ENCODE data around the gene FAM124B. TPM values are rescaled to one million over a fixed set of nuclear protein-coding genes. Genes with fewer than 3 reads are reported as not detected.
A peak's percentile ranks its signal among the peaks of the same experiment; 100 is the strongest.

FAM124B gene
- total RNA-seq (1 to 10 TPM in 1 of 2 donors, under 1 TPM in 1; 0.42 to 2.5 TPM), polyA plus RNA-seq (under 1 TPM; 0.30 to 0.42 TPM)

GRCh38 chr2:224401641-224402342, at the start of gene FAM124B:
TSS of gene FAM124B (minus strand) at chr2:224402107. CDS start at chr2:224401768, 339 bp downstream.
- H3K36me3 ChIP-seq (ENCODE audit: control insufficient read depth in 4 of 4, insufficient read depth in 3 of 4, low read depth in 1 of 4, low read length in 3 of 4): no peaks in the 10 kb centered on the region
- H3K27me3 ChIP-seq (ENCODE audit: control insufficient read depth in 4 of 4, insufficient read depth in 4 of 4, low read length in 3 of 4): no peaks in the 10 kb centered on the region
- peak; percentile 49 for TF ChIP-seq MAX (IDR thresholded peaks at IDR 0.05)
- no peak for TF ChIP-seq RAD21 (IDR thresholded peaks at IDR 0.05)
- TF ChIP-seq NR2F2 (IDR thresholded peaks at IDR 0.05): peak; percentile 64
- peak; percentile 47 to 62 for TF ChIP-seq HNF4A (conservative IDR thresholded peaks at IDR 0.05)
- TF ChIP-seq YY1 (IDR thresholded peaks at IDR 0.05): peak; percentile 57
- no peak for TF ChIP-seq HNF4G (IDR thresholded peaks at IDR 0.05)
- no peak for TF ChIP-seq ATF3 (IDR thresholded peaks at IDR 0.05)
- no peak for TF ChIP-seq ZBTB33 (IDR thresholded peaks at IDR 0.05)
- TF ChIP-seq JUND (IDR thresholded peaks at IDR 0.05): peak in 1 of 2 donors; percentile 12
- TF ChIP-seq RXRA (IDR thresholded peaks at IDR 0.05): peak in 1 of 2 donors; percentile 9
- no peak for TF ChIP-seq TAF1 (conservative IDR thresholded peaks at IDR 0.05)
- peaks cover 0 to 14% (median 12%) of the 10 kb centered on the region in 4 donors for H3K4me1 ChIP-seq (ENCODE audit: control insufficient read depth in 4 of 4, insufficient read depth in 4 of 4, low read length in 3 of 4)
- H3K9me3 ChIP-seq (ENCODE audit: control insufficient read depth in 4 of 4, low read length in 3 of 4): no peaks in the 10 kb centered on the region
- peak within 1 kb of the TSS; percentile 26 to 73 (median 55) for H3K4me3 ChIP-seq (ENCODE audit: low read depth in 1 of 3, low read length in 3 of 3)
- DNase-seq (ENCODE audit: low spot score): peak; percentile 44
- 59% methylated on average over 19 of the region's 19 CpGs for WGBS
- peak within 1 kb of the TSS; percentile 3 to 39 for H3K27ac ChIP-seq (ENCODE audit: low read depth in 1 of 2, low read length in 2 of 2)
- H3K9ac ChIP-seq (ENCODE audit: low read depth in 1 of 2, low read length in 2 of 2): no peak within 1 kb of the TSS

GRCh38 chr2:224449212-224450147, 47.6 kb upstream of the FAM124B start:
- Histone ChIP-seq H3K27me3 (ENCODE audit: control insufficient read depth in 4 of 4, insufficient read depth in 4 of 4, low read length in 3 of 4) (no peaks in the 10 kb centered on the region), H3K9ac (ENCODE audit: low read depth in 1 of 2, low read length in 2 of 2) (peak overlapping the region in 1 of 2 donors; percentile 73), H3K36me3 (ENCODE audit: control insufficient read depth in 4 of 4, insufficient read depth in 3 of 4, low read depth in 1 of 4, low read length in 3 of 4) (no peaks in the 10 kb centered on the region), H3K27ac (ENCODE audit: low read depth in 1 of 2, low read length in 2 of 2) (peak overlapping the region; percentile 55 to 82), H3K9me3 (ENCODE audit: control insufficient read depth in 4 of 4, low read length in 3 of 4) (no peaks in the 10 kb centered on the region), H3K4me1 (ENCODE audit: control insufficient read depth in 4 of 4, insufficient read depth in 4 of 4, low read length in 3 of 4) (peaks cover 0 to 17% (median 11%) of the 10 kb centered on the region in 4 donors), H3K4me3 (ENCODE audit: low read depth in 1 of 3, low read length in 3 of 3) (peak overlapping the region in 1 of 3 donors; percentile 20)
- WGBS: 17% methylated on average over 4 of the region's 4 CpGs
- DNase-seq (ENCODE audit: low spot score): no peak
- peak; percentile 42 for TF ChIP-seq MAX (IDR thresholded peaks at IDR 0.05)
- TF ChIP-seq JUND (IDR thresholded peaks at IDR 0.05): peak; percentile 33 to 77
- TF ChIP-seq RXRA (IDR thresholded peaks at IDR 0.05): peak; percentile 92 to 96
- TF ChIP-seq FOXA2 (IDR thresholded peaks at IDR 0.05): peak; percentile 21
- TF ChIP-seq CTCF (IDR thresholded peaks at IDR 0.05; ENCODE audit: low read depth, low read length, missing input control): peak; percentile 44
- TF ChIP-seq RAD21 (IDR thresholded peaks at IDR 0.05): peak; percentile 69
- TF ChIP-seq SP1 (IDR thresholded peaks at IDR 0.05): peak; percentile 82
- TF ChIP-seq FOXA1 (IDR thresholded peaks at IDR 0.05): no peak
- TF ChIP-seq HNF4A (conservative IDR thresholded peaks at IDR 0.05): peak; percentile 61 to 62
- peak; percentile 16 for TF ChIP-seq REST (IDR thresholded peaks at IDR 0.05)
- peak; percentile 37 for TF ChIP-seq NR2F2 (IDR thresholded peaks at IDR 0.05)
- no peak for TF ChIP-seq ZBTB33 (IDR thresholded peaks at IDR 0.05)
- TF ChIP-seq YY1 (IDR thresholded peaks at IDR 0.05): peak; percentile 73
- peak; percentile 21 for TF ChIP-seq HNF4G (IDR thresholded peaks at IDR 0.05)
- peak; percentile 40 for TF ChIP-seq ATF3 (IDR thresholded peaks at IDR 0.05)
